ENCODE measurements around the gene EXOC6B. TPM values are rescaled to one million over a fixed set of nuclear protein-coding genes. Genes with fewer than 3 reads are reported as not detected.

The EXOC6B gene
- total and polyA plus RNA-seq, 2 of the 8 experiments (the other 6 are each of a cell fraction or from before 2014, with no cell fraction given): 13.5 to 33.0 TPM

GRCh38 chr2:72137498-72138010, 688.3 kb downstream of the EXOC6B start:
- H3K4me1 ChIP-seq (replicated peaks in 1 of 4; ENCODE audit: control insufficient read depth in 3 of 4, insufficient read depth in 4 of 4, low read length in 3 of 4): peaks cover 0 to 11% (median 6%) of the 10 kb centered on the region in 4 experiments; a peak in 5 of 7 replicates
- no peak overlapping the region for H3K56ac ChIP-seq (replicated peaks; ENCODE audit: insufficient read length, low read depth, low read length)
- no peak overlapping the region for H2BK12ac ChIP-seq (ENCODE audit: low read depth, low read length)
- H4K20me1 ChIP-seq (replicated peaks in 1 of 2; ENCODE audit: control insufficient read depth in 1 of 2, insufficient read depth in 2 of 2, low read length in 2 of 2): peaks cover 0 to 4% of the 10 kb centered on the region in 2 experiments
- no peak overlapping the region for H2AFZ ChIP-seq (ENCODE audit: low read length)
- no peak overlapping the region for H2BK5ac ChIP-seq (ENCODE audit: low read depth, low read length)
- 26% methylated on average over 6 of the region's 10 CpGs; no CpG with 5 or more reads in 1 of the 2 experiments for WGBS, 2 experiments (ENCODE audit: extremely low coverage in 1 of 2, insufficient coverage in 1 of 2, insufficient read length in 1 of 2, insufficient replicate concordance in 2 of 2, low coverage in 1 of 2, low lambda C conversion rate in 2 of 2, missing lambda C conversion rate in 1 of 2)
- H3K79me2 ChIP-seq (ENCODE audit: control insufficient read depth in 1 of 2, insufficient read depth in 2 of 2, low read length in 2 of 2): no peaks in the 10 kb centered on the region
- no peak overlapping the region for H3K9ac ChIP-seq (replicated peaks in 1 of 4; ENCODE audit: extremely low read depth in 1 of 4, low read depth in 3 of 4, low read length in 3 of 4)
- no peaks in the 10 kb centered on the region for H3K79me1 ChIP-seq (ENCODE audit: low read depth, low read length)
- H3K23ac ChIP-seq (ENCODE audit: insufficient read length): no peak overlapping the region
- ChIA-PET POLR2A (ENCODE audit: partially characterized antibody) (no interaction called here), CTCF (ENCODE audit: partially characterized antibody) (interaction anchor here (0.6 to 9.5 kb wide), 45 partner anchors 9 to 712 kb away, joined by 3 to 70 read pairs (median 3); no protein-coding TSS in a partner anchor)
- H3K4ac ChIP-seq (replicated peaks; ENCODE audit: insufficient read length, low read depth, low read length): no peak overlapping the region
- no peak overlapping the region for H4K5ac ChIP-seq (ENCODE audit: insufficient read length, low read depth, low read length)
- no peak overlapping the region for H4K91ac ChIP-seq (replicated peaks; ENCODE audit: insufficient read length, low read length)
- H3K36me3 ChIP-seq (ENCODE audit: control insufficient read depth in 2 of 4, insufficient read depth in 4 of 4, low read length in 3 of 4): no peaks in the 10 kb centered on the region
- no peak overlapping the region for H3K27ac ChIP-seq (ENCODE audit: low read depth, low read length)
- no peak overlapping the region for H3K18ac ChIP-seq (ENCODE audit: extremely low read depth, low read length)
- peaks cover 12 to 32% (median 29%) of the 10 kb centered on the region in 4 experiments for H3K27me3 ChIP-seq (replicated peaks in 1 of 4; ENCODE audit: control insufficient read depth in 3 of 4, extremely low read depth in 1 of 4, insufficient read depth in 3 of 4, low read length in 3 of 4)
- no peak overlapping the region for H2BK20ac ChIP-seq (ENCODE audit: low read length)
- H2BK15ac ChIP-seq (ENCODE audit: low read length): no peak overlapping the region
- no peak overlapping the region; the same call in 1 of the 2 replicates for H4K8ac ChIP-seq (ENCODE audit: extremely low read depth, insufficient read depth, low read length)
- no peak overlapping the region for H2BK120ac ChIP-seq (replicated peaks; ENCODE audit: low read depth, low read length)
- H3K9me3 ChIP-seq (ENCODE audit: insufficient read depth in 2 of 2, low read depth in 1 of 2, low read length in 1 of 2): no peaks in the 10 kb centered on the region
- H3K4me2 ChIP-seq (ENCODE audit: insufficient read depth in 1 of 2, low read depth in 2 of 2, low read length in 2 of 2): no peak overlapping the region
- no peak overlapping the region for H3K14ac ChIP-seq (ENCODE audit: insufficient read length)
- peak in 1 of 2 experiments; percentile 98 for DNase-seq (ENCODE audit: low read depth in 1 of 2, low spot score in 2 of 2)
- H3K4me3 ChIP-seq (ENCODE audit: extremely low read depth in 1 of 4, insufficient read depth in 2 of 4, low read depth in 3 of 4, low read length in 4 of 4): no peak overlapping the region
- H2AK5ac ChIP-seq (ENCODE audit: low read depth, low read length): no peak overlapping the region
- H3K23me2 ChIP-seq (ENCODE audit: low read depth, low read length): no peaks in the 10 kb centered on the region
- FAIRE-seq: no peak
- TF ChIP-seq TBP (IDR thresholded peaks at IDR 0.05; ENCODE audit: low read depth, low read length) (no peak), SP2 (IDR thresholded peaks at IDR 0.05; ENCODE audit: low read length) (no peak), SP1 (IDR thresholded peaks at IDR 0.05; ENCODE audit: low read depth, low read length) (no peak), GABPA (IDR thresholded peaks at IDR 0.05; ENCODE audit: borderline replicate concordance, insufficient read depth, low read length) (0 out of 2 replicates have a peak, but pooled peaks have one; percentile 44), TAF7 (optimal IDR thresholded peaks at IDR 0.05; ENCODE audit: borderline replicate concordance, low read depth, low read length) (no peak), ATF3 (IDR thresholded peaks at IDR 0.05; ENCODE audit: insufficient read depth, low read depth, low read length) (no peak), BCL11A (IDR thresholded peaks at IDR 0.05; ENCODE audit: low read depth in 2 of 2, low read length in 2 of 2) (no peak), RFX5 (IDR thresholded peaks at IDR 0.05; ENCODE audit: borderline replicate concordance, low read depth, low read length) (no peak), ATF2 (IDR thresholded peaks at IDR 0.05; ENCODE audit: low read length) (no peak), MAFK (IDR thresholded peaks at IDR 0.05; ENCODE audit: low read depth, low read length) (no peak), SIRT6 (IDR thresholded peaks at IDR 0.05; ENCODE audit: low read length) (no peak), SUZ12 (IDR thresholded peaks at IDR 0.05; ENCODE audit: low read length) (no peak)
